Thymus (tissue), 11 donors: ENCODE measurements around the gene PGBD5. TPM values are rescaled to one million over a fixed set of nuclear protein-coding genes. Genes with fewer than 3 reads are reported as not detected.
A peak's percentile ranks its signal among the peaks of the same experiment; 100 is the strongest.

ENCODE experiments used
- DNase-seq, 9 donors: peaks; one replicate each; pipeline ENCODE4 v3.0.0-alpha.2; 2013; ENCODE audit warnings: low spot score in 9 of 9, low read depth in 6 of 9, missing footprints in 1 of 9
- H3K27ac ChIP-seq, 2 donors: one replicate each; pipeline ENCODE4 v1.5.1; 2013; ENCODE audit warnings: control low read depth in 1 of 2, low read depth in 1 of 2, low read length in 1 of 2, mild to moderate bottlenecking in 1 of 2, moderate library complexity in 1 of 2
- H3K27me3 ChIP-seq, 2 donors: one replicate each; pipeline ENCODE4 v1.5.1; 2013; ENCODE audit warnings: low read length in 1 of 2; ENCODE audit not compliant: control insufficient read depth in 2 of 2, insufficient read depth in 1 of 2
- H3K36me3 ChIP-seq, 2 donors: one replicate each; pipeline ENCODE4 v1.5.1; 2013; ENCODE audit warnings: low read length in 1 of 2, mild to moderate bottlenecking in 1 of 2, moderate library complexity in 1 of 2; ENCODE audit not compliant: control insufficient read depth in 2 of 2, insufficient read depth in 2 of 2
- H3K4me1 ChIP-seq, 2 donors: one replicate each; pipeline ENCODE4 v1.5.1; 2013; ENCODE audit warnings: low read length in 2 of 2; ENCODE audit not compliant: control insufficient read depth in 2 of 2, insufficient read depth in 2 of 2
- H3K4me3 ChIP-seq, 2 donors: one replicate each; pipeline ENCODE4 v1.5.1; 2013; ENCODE audit warnings: low read length in 2 of 2, control low read depth in 1 of 2, mild to moderate bottlenecking in 1 of 2
- H3K9me3 ChIP-seq, 2 donors: one replicate each; pipeline ENCODE4 v1.5.1; 2013; ENCODE audit warnings: low read length in 1 of 2, mild to moderate bottlenecking in 1 of 2; ENCODE audit not compliant: control insufficient read depth in 2 of 2, insufficient read depth in 1 of 2
- WGBS: extraction: QIAGEN DNeasy Blood & Tissue Kit; methylation state at CpG from one replicate; pipeline ENCODE4 v1.1.7; 2013; 5-methylcytosine and 5-hydroxymethylcytosine counted together
- polyA plus RNA-seq: library from polyadenylated mRNA; stranded (reverse); fragments of 200-250 nt; gene quantifications from one replicate; pipeline ENCODE4 v1.2.3, GENCODE V29; 2013
- total RNA-seq: library from RNA; stranded (reverse); fragments of 120-200 nt; gene quantifications from one replicate; pipeline ENCODE4 v1.2.4, GENCODE V29; 2013
- donor health status: healthy.

The PGBD5 gene
- total and polyA plus RNA-seq, 2 donors: 2.1 to 4.4 TPM

DNA sequence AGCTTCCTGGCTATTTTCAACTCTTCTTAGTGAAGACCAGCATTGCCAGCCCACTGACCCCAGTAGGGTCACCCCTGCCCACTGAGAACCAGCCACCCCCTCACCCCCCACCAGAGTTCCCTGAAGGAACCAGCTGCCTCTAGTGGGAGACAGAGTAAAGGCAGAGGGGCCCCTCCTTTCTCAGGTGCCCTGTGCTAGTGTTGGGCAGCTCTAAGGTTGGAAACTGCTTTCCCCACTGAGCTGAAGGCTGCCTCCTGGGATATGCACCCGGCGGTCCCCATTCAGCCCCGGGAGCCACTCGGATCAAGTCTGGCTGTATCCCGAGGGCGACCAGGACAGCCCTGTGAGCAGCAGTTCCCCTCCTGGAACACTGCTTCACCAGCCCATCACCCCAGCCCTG is 111.0 kb downstream of the PGBD5 start:
- no peaks in the 10 kb centered on the region for H3K36me3 ChIP-seq
- peaks cover 0 to 3% of the 10 kb centered on the region in 2 donors for H3K27me3 ChIP-seq
- peaks cover 0 to 12% of the 10 kb centered on the region in 2 donors for H3K4me1 ChIP-seq
- no peak overlapping the region for H3K27ac ChIP-seq
- DNase-seq: no peak
- WGBS: 97% methylated on average over 6 of the region's 6 CpGs
- H3K9me3 ChIP-seq: no peaks in the 10 kb centered on the region
- no peak overlapping the region for H3K4me3 ChIP-seq

DNA sequence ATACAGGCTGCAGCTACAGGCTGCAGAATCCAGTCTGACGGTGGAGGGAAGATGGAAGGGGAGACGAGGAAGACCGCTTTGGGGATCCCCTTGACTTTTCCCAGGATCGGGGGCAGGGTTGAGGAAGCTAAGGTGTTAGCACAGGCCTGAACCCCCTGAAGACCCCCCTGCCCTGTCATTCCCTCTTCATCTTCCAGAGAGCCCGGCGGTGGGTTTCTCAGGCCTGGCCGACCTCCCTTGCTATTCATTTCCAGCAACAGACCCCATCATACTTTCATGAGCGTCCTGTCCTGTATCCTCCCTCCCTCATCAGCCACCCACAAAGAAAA is 112.0 kb downstream of the PGBD5 start:
- H3K4me1 ChIP-seq: peaks cover 0 to 12% of the 10 kb centered on the region in 2 donors
- H3K9me3 ChIP-seq: no peaks in the 10 kb centered on the region
- no peak overlapping the region for H3K27ac ChIP-seq
- peaks cover 0 to 3% of the 10 kb centered on the region in 2 donors for H3K27me3 ChIP-seq
- 84% methylated on average over 8 of the region's 8 CpGs for WGBS
- no peak for DNase-seq
- no peak overlapping the region for H3K4me3 ChIP-seq
- no peaks in the 10 kb centered on the region for H3K36me3 ChIP-seq

DNA sequence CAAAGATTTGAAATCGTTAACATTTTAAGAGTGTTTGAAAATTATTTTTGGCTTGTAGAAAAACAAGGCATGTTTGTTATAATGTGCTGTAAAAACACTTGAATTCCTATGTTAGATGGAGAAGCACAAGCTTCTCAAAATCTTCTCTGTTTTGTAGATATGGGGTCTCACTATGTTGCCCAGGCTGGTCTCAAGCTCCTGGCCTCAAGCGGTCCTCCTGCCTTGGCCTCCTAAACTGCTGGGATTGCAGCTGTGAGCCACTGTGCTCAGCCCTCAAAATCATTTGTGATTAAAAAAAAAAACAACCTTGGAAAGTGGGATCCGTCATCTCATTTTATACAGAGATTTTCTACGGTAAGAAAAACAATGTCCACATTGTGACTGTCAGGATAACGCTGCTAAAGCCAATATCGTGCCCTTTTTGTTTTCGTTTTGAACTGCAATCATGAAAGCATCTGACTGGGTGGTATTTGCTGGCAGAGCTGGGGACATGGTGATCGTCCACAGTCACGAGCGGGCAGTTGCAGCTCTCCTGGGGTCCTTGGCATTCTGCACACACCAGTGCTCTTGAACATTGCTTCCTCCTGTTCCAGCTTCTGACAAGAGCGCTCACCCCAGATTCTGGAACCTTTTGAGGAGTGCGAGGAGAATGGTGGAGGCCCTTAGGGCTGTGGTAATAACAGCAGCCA is 112.5 kb downstream of the PGBD5 start:
- Histone ChIP-seq H3K4me1 (peaks cover 0 to 12% of the 10 kb centered on the region in 2 donors), H3K4me3 (no peak overlapping the region), H3K27me3 (peaks cover 0 to 3% of the 10 kb centered on the region in 2 donors), H3K36me3 (no peaks in the 10 kb centered on the region), H3K27ac (no peak overlapping the region), H3K9me3 (no peaks in the 10 kb centered on the region)
- WGBS: 92% methylated on average over 12 of the region's 12 CpGs
- no peak for DNase-seq

DNA sequence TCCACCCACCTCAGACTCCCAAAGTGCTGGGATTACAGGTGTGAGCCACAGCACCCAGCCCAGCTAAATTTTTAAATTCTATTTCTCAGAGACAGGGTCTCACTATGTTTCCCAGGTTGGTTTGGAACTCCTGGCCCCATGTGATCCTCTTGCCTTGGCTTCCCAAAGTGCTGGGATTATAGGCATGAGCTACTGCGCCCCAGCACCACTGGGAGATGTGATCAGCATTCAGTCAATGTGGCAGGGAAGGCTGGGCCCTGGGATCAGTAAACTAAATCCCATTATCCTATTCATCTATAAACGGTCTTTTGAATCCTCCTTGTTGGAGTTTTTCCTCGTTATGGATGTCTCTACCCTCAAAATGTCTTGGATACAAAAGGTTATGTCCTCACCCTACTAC is 113.5 kb downstream of the PGBD5 start:
- DNase-seq: no peak
- Histone ChIP-seq H3K4me3 (no peak overlapping the region), H3K4me1 (peaks cover 0 to 12% of the 10 kb centered on the region in 2 donors), H3K27ac (no peak overlapping the region), H3K27me3 (no peaks in the 10 kb centered on the region), H3K36me3 (no peaks in the 10 kb centered on the region), H3K9me3 (no peaks in the 10 kb centered on the region)
- 92% methylated on average over 3 of the region's 3 CpGs for WGBS

DNA sequence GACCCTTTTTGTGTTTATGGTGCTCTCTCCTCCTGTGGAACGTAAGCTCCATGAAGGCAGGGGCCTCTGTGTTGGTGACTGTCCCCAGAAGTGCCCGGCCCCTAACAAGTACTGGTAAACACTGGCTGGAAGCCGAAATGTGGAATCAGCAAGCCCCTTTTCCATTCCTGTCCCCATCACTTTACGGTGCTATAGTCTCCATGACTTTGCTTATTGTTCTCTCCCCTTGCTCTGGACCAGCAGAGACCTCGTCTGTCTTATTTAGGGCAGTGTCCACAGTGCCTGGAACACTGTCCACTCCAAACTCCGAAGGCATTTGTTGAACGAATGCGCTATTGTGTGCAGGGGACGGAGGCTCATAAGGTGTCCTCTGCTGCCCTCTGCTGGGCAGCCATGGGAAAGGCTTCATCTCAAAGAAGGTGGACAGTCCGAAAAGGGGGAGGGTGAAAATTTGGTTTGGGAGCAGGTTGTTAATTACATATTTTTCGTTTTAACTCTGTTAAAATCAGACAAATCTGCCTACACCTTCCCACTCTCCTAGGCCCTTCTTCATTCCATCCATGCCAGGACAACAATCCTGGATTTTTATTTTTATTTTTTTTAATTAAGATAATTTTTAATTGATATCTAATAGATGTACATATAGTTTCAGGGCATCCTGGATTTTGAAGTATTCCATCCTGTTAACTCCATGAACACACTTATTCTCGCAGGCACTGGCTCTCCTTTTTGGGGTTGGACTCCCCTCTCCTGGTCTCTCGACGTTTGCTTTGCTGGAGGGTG is 115.6 kb downstream of the PGBD5 start:
- DNase-seq: peak; percentile 39 to 87 (median 65)
- H3K4me1 ChIP-seq: peaks cover 0 to 12% of the 10 kb centered on the region in 2 donors
- no peak overlapping the region for H3K27ac ChIP-seq
- H3K4me3 ChIP-seq: no peak overlapping the region
- H3K36me3 ChIP-seq: no peaks in the 10 kb centered on the region
- no peaks in the 10 kb centered on the region for H3K9me3 ChIP-seq
- 41% methylated on average over 14 of the region's 14 CpGs for WGBS
- H3K27me3 ChIP-seq: no peaks in the 10 kb centered on the region

DNA sequence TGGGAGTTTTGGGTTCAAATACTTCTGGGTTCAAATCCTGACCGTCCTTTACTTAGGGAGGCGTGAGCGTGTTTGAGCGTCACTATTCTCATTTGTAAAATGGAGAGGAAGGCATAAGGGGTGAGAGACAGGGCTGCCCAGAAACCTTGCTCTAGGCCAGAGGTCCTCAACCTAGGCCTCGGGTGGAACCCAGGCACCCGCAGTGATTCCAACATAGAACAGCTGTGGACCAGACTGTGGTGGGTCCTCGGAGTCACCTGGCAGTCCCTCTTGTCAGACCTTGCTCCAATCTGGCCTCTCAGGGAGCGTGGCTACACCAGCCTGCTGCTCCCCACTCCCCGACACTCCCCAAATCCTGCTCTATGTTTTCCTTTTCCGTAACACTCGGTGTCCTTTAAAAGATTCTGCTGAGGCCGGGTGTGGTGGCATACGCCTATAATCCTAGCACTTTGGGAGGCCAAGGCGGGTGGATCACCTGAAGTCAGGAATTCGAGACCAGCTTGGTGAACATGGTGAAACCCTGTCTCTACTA is 116.4 kb downstream of the PGBD5 start:
- no peak for DNase-seq
- Histone ChIP-seq H3K27ac (no peak overlapping the region), H3K36me3 (no peaks in the 10 kb centered on the region), H3K4me1 (peaks cover 0 to 12% of the 10 kb centered on the region in 2 donors), H3K27me3 (no peaks in the 10 kb centered on the region), H3K9me3 (no peaks in the 10 kb centered on the region), H3K4me3 (no peak overlapping the region)
- 98% methylated on average over 15 of the region's 15 CpGs for WGBS

DNA sequence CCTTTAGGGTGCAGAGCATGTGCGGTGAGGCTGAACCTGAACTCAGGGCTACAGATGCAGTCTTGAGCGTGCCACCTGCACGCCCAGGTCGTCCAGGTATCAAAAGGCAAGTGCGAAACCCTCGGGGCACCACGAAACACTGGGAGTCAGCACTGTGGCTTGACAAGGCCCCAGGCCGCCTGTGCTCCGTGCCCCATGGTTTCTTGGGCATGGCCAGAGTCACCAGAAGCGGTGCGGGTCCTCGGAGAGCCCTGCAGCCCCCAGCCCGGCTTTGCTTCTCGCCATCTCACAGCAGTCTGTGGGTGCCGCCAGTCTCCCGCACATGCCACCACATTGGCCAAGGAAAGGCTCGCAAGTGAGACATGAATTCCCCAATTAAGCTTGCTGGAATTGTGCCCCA is 117.3 kb downstream of the PGBD5 start:
- peaks cover 0 to 10% of the 10 kb centered on the region in 2 donors for H3K4me1 ChIP-seq
- H3K36me3 ChIP-seq: no peaks in the 10 kb centered on the region
- no peaks in the 10 kb centered on the region for H3K9me3 ChIP-seq
- 98% methylated on average over 17 of the region's 17 CpGs for WGBS
- no peak for DNase-seq
- H3K4me3 ChIP-seq: no peak overlapping the region
- H3K27me3 ChIP-seq: no peaks in the 10 kb centered on the region
- H3K27ac ChIP-seq: no peak overlapping the region

DNA sequence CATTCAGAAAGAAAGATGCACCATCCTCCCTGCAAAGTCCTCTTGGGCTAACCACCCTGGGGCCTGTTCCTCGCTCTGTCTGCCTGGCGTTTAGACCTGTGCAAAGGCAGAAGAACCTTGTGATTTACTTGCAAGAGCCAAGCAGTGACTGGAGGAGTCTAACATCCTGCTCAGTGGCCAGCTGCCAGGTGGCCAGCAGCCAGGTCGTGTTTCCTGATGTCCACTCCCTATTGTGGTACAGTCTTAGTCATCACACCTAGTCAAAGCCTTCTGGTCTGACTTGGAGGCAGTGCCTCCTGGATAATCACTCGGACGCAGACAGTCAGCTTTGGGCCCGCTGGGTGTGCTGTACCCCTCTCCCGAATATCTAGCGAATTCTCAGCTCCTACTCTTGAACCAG is 118.1 kb downstream of the PGBD5 start:
- no peak for DNase-seq
- 95% methylated on average over 8 of the region's 8 CpGs for WGBS
- no peak overlapping the region for H3K4me3 ChIP-seq
- no peaks in the 10 kb centered on the region for H3K36me3 ChIP-seq
- no peaks in the 10 kb centered on the region for H3K9me3 ChIP-seq
- no peak overlapping the region for H3K27ac ChIP-seq
- no peaks in the 10 kb centered on the region for H3K27me3 ChIP-seq
- H3K4me1 ChIP-seq: peaks cover 0 to 15% of the 10 kb centered on the region in 2 donors

DNA sequence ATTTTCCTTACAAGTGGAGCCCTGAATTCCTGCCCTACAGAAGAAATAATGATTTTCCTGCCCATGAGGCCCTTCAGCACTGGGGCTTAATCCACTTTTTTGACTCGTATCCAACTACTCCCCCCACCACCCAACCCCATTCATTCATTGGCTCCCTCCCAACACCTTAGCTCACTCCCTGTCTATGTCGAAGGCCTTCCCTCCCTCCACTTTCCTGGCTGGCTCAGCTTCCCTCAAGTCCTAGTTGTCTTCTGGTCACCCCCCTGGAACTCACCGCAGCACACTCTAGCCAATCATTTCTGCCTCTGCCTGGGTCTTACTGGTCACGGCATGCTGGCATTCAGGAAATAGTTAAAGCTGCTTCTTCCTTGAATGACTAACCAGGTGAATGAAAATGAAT is 118.9 kb downstream of the PGBD5 start:
- no peaks in the 10 kb centered on the region for H3K36me3 ChIP-seq
- H3K27me3 ChIP-seq: no peaks in the 10 kb centered on the region
- WGBS: 94% methylated on average over 4 of the region's 4 CpGs
- DNase-seq: no peak
- no peak overlapping the region for H3K4me3 ChIP-seq
- H3K27ac ChIP-seq: no peak overlapping the region
- no peaks in the 10 kb centered on the region for H3K9me3 ChIP-seq
- H3K4me1 ChIP-seq: peaks cover 0 to 15% of the 10 kb centered on the region in 2 donors
